ENCODE measurements around the gene ACAA1. TPM values are rescaled to one million over a fixed set of nuclear protein-coding genes. Genes with fewer than 3 reads are reported as not detected.

ACAA1 gene
- total RNA-seq, 1 donor from 2014 or later: 50.2 TPM

DNA sequence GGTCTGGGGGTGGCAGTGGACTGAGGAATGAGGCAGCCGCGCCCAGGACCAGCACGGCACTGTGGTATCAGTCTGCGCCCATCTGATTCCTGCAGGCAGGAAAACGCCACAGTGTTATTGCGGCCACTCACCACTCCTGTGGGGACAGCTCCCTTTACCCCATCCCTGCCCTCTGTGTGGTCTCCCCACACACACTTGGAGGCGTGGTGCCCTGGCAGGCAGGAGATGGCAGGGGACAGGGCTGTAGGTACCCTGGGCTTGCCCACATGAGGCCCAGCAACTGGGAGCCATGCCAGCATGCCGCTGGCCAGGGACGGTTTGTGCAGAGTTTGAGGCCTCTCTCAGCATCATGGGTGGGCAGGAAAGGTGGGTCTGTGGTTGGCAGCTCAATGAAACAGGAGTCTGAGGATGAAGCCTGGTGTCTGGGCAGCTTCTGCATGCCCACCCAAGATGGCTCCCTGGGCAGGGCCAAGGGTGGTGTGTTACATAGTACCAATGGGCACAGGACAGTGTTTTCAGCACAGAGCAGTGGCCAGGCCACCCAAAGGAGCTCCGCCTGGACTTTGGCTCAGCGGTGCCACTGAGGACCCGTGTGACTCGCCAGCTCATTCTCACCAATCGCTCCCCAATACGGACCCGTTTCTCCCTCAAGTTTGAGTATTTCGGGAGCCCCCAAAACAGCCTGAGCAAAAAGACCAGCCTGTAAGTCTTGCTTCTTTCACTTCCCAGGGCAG is 27.2 kb downstream of the ACAA1 start:
- H3K4me1 Mint-ChIP-seq: no peaks in the 10 kb centered on the region
- TF ChIP-seq, protein P1, sequence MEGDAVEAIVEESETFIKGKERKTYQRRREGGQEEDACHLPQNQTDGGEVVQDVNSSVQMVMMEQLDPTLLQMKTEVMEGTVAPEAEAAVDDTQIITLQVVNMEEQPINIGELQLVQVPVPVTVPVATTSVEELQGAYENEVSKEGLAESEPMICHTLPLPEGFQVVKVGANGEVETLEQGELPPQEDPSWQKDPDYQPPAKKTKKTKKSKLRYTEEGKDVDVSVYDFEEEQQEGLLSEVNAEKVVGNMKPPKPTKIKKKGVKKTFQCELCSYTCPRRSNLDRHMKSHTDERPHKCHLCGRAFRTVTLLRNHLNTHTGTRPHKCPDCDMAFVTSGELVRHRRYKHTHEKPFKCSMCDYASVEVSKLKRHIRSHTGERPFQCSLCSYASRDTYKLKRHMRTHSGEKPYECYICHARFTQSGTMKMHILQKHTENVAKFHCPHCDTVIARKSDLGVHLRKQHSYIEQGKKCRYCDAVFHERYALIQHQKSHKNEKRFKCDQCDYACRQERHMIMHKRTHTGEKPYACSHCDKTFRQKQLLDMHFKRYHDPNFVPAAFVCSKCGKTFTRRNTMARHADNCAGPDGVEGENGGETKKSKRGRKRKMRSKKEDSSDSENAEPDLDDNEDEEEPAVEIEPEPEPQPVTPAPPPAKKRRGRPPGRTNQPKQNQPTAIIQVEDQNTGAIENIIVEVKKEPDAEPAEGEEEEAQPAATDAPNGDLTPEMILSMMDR (conservative IDR thresholded peaks at IDR 0.05): no peak
- no peaks in the 10 kb centered on the region for H3K36me3 Mint-ChIP-seq (ENCODE audit: low read depth)
- H3K27ac Mint-ChIP-seq (ENCODE audit: unreplicated experiment): no peak overlapping the region
- DNase-seq (ENCODE audit: low read depth, low spot score): no peak
- no peak overlapping the region for H3K4me3 Mint-ChIP-seq
- H3K27me3 Mint-ChIP-seq (ENCODE audit: low read depth): no peaks in the 10 kb centered on the region
- peaks cover 4% of the 10 kb centered on the region for H3K9me3 Mint-ChIP-seq

DNA sequence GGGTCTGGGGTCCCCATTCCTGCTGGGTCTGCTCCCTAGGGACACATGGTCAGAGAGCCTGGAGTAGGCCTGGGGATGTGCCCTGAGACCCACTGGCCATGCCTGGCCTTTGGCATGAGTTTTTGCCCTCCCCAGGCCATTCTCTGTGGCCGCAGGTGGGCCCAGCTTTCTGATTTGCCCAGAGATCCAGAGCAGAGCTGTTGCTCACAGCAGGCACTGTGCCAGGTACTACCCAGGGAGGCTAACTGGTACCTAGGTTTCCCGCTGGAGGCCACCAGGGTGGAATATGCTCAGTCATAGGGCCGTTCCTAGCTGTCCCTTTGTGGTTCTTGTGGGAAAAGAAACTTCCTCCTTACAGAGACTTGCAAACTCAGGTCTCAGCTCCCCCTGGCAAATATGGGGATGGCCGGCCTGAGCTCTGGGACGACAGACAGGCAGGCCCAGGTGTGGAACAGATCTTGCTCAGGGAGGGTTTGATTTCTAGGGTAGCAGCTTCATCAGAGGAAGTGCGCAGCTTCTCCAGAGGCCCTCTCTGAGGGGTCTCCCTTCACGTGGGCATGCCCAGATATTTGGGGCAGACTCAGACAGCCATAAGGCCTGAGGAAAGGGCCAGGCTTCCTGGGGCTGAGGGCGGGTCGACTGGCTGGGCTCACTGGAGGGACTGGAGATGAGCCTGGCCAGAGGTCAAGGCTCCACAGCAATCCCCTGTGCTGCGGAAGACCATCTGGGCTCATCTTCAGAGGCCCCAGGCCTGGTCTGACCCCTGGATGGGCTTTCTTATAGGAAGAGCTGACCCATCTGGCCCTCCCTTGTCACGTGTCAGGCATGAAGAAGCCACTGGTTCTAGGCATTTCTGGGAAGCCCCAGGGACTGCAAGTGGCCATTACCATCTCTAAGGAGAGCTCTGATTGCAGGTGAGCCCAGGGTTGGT is 28.0 kb downstream of the ACAA1 start:
- Mint-ChIP-seq H3K27ac (ENCODE audit: unreplicated experiment) (no peak overlapping the region), H3K4me3 (no peak overlapping the region), H3K4me1 (no peaks in the 10 kb centered on the region), H3K9me3 (peaks cover 4% of the 10 kb centered on the region), H3K36me3 (ENCODE audit: low read depth) (no peaks in the 10 kb centered on the region), H3K27me3 (ENCODE audit: low read depth) (no peaks in the 10 kb centered on the region)
- TF ChIP-seq, protein P1 (conservative IDR thresholded peaks at IDR 0.05): no peak
- no peak for DNase-seq (ENCODE audit: low read depth, low spot score)

DNA sequence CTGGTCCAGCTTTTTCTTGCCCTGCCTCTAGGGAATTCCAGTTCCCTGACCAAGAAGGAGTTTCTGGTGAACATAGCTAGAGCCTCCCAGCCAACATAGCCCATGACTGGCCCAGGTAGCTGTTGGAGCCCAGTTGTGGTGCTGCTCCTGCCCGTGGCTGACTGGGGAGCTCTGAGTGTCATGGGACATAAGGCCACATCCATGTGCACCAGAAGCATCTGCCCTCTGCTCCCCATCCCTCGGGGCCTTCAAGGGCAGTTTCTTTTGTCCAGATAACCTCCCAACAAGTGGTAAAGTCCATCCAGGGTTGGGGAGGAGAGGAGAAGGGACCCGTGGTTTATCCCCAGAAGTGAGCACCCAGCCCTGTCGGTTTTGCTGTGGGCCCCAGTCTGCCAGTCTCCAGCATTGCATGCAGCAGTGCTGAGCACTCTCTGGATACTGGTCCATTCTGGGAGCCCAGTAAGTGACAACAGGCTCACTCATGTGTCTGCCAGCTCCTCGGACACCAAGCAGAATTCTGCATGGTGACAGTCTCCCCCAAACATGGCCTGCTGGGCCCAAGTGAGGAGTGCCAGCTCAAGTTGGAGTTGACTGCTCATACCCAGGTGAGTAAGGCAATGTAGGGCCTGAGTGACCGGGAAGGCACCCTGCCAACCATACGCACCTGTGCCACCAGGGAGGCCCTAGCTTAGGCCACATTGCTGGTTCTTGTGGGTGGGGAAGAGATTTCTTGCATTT is 28.8 kb downstream of the ACAA1 start:
- no peak overlapping the region for H3K4me3 Mint-ChIP-seq
- TF ChIP-seq, protein P1 (conservative IDR thresholded peaks at IDR 0.05): no peak
- H3K27me3 Mint-ChIP-seq (ENCODE audit: low read depth): no peaks in the 10 kb centered on the region
- peaks cover 4% of the 10 kb centered on the region for H3K9me3 Mint-ChIP-seq
- no peaks in the 10 kb centered on the region for H3K36me3 Mint-ChIP-seq (ENCODE audit: low read depth)
- no peak for DNase-seq (ENCODE audit: low read depth, low spot score)
- H3K27ac Mint-ChIP-seq (ENCODE audit: unreplicated experiment): no peak overlapping the region
- no peaks in the 10 kb centered on the region for H3K4me1 Mint-ChIP-seq

DNA sequence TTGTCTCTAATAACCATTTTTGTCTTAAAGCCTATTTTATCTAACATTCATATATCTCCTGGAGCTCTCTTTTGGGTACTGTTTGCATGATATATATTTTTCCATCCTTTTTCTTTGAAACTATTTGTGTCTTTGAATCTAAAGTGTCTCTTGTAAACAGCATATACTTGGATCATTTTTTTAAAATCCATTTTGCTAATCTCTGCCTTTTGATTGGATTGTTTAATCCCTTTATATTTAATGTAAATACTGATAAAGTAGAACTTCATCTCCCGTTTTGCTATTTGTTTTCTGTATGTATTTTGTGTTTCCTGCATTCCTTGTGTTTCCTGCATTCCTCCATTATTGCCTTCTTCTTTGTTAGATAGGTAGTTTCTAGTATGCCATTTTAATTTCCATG is 31.4 kb downstream of the ACAA1 start:
- no peak overlapping the region for H3K4me3 Mint-ChIP-seq

DNA sequence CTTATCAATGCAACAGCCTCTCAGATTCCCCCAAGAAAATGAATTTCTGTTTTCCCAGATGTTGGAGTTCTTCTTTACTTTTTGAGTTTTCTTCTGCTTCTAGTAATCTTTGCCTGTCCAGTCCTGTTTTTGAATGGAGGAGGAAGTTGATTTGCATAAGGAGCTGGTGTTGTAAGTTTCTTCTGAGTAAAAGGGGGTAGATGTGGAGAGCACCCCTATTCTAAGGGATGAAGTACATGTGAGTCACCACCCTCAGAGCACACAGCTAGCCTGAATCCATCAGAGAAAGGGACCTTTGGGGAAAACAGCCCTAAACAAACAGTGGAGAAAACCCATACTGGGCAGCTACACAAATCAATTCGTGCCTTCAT is 34.5 kb downstream of the ACAA1 start:
- Mint-ChIP-seq H3K27me3 (ENCODE audit: low read depth) (no peaks in the 10 kb centered on the region), H3K36me3 (ENCODE audit: low read depth) (no peaks in the 10 kb centered on the region), H3K4me3 (no peak overlapping the region), H3K4me1 (peaks cover 22% of the 10 kb centered on the region), H3K27ac (ENCODE audit: unreplicated experiment) (no peak overlapping the region), H3K9me3 (peaks cover 4% of the 10 kb centered on the region)
- no peak for DNase-seq (ENCODE audit: low read depth, low spot score)
- TF ChIP-seq, protein P1 (conservative IDR thresholded peaks at IDR 0.05): no peak

More for the DNA sequence above, 31.4 kb downstream of the ACAA1 start:
- TF ChIP-seq, protein P1 (conservative IDR thresholded peaks at IDR 0.05): no peak
- H3K9me3 Mint-ChIP-seq: peaks cover 4% of the 10 kb centered on the region
- no peak overlapping the region for H3K27ac Mint-ChIP-seq (ENCODE audit: unreplicated experiment)
- H3K36me3 Mint-ChIP-seq (ENCODE audit: low read depth): no peaks in the 10 kb centered on the region
- H3K27me3 Mint-ChIP-seq (ENCODE audit: low read depth): no peaks in the 10 kb centered on the region
- DNase-seq (ENCODE audit: low read depth, low spot score): no peak
- peaks cover 7% of the 10 kb centered on the region for H3K4me1 Mint-ChIP-seq
